Spleen (tissue), 11 donors: ENCODE data around the gene CR1. TPM values are rescaled to one million over a fixed set of nuclear protein-coding genes. Genes with fewer than 3 reads are reported as not detected.

Experiments used
- DNase-seq: peaks from one replicate; pipeline ENCODE4 v3.0.0-alpha.2; 2020
- H3K27ac ChIP-seq, 8 donors: fragments of 200-600 bp; sonication (generic) in 7 of 8; 1 replicate in 4 of 8; 2 replicates in 4 of 8; pipeline versions ENCODE4 v1.5.0 to v1.8.0; 2016 to 2021; ENCODE audit warnings: inconsistent platforms in 4 of 8, mild to moderate bottlenecking in 4 of 8, moderate library complexity in 1 of 8
- H3K27me3 ChIP-seq, 7 donors: fragments of 200-600 bp; sonication (generic) in 6 of 7; replicated peaks in 1 of 7; 1 replicate in 4 of 7; 2 replicates in 3 of 7; pipeline versions ENCODE4 v1.5.0 to v1.8.0; 2016 to 2021; ENCODE audit warnings: inconsistent platforms in 3 of 7, mild to moderate bottlenecking in 1 of 7
- H3K36me3 ChIP-seq, 6 donors: fragments of 200-600 bp; sonication (generic) in 5 of 6; 1 replicate in 4 of 6; 2 replicates in 2 of 6; pipeline versions ENCODE4 v1.5.0 to v1.8.0; 2016 to 2021; ENCODE audit warnings: inconsistent platforms in 2 of 6
- H3K4me1 ChIP-seq, 6 donors: fragments of 200-600 bp; sonication (generic) in 5 of 6; 1 replicate in 3 of 6; 2 replicates in 3 of 6; pipeline versions ENCODE4 v1.5.0 to v1.8.0; 2016 to 2021; ENCODE audit warnings: inconsistent platforms in 3 of 6
- H3K4me3 ChIP-seq, 8 donors: fragments of 200-600 bp; sonication (generic) in 7 of 8; 1 replicate in 4 of 8; 2 replicates in 4 of 8; pipeline versions ENCODE4 v1.5.0 to v1.8.0; 2016 to 2021; ENCODE audit warnings: inconsistent platforms in 4 of 8, mild to moderate bottlenecking in 4 of 8, moderate library complexity in 2 of 8
- H3K9me3 ChIP-seq, 8 donors: fragments of 200-600 bp; sonication (generic) in 7 of 8; 1 replicate in 4 of 8; 2 replicates in 4 of 8; pipeline versions ENCODE4 v1.5.0 to v1.8.0; 2016 to 2021; ENCODE audit warnings: inconsistent platforms in 4 of 8
- POLR2A ChIP-seq, 3 donors: fragments of 450-650 bp; IDR thresholded peaks; one replicate each; pipeline ENCODE4 v1.5.1; 2017; ENCODE audit warnings: antibody characterized with exemption in 3 of 3, mild to moderate bottlenecking in 1 of 3
- POLR2AphosphoS5 ChIP-seq, 3 donors: sonication (generic); formaldehyde crosslinking; IDR thresholded peaks; one replicate each; pipeline ENCODE4 v1.5.1; 2017; ENCODE audit warnings: antibody characterized with exemption in 3 of 3
- WGBS, 5 donors: extraction: QIAGEN DNeasy Blood & Tissue Kit in 3 of 5; methylation state at CpG; one replicate each; pipeline versions ENCODE4 v1.1.5 to v1.1.7; 2013 to 2018; 5-methylcytosine and 5-hydroxymethylcytosine counted together
- intact Hi-C: fragments of 100-400 bp; cut with DNase I; formaldehyde crosslinking; loops from one replicate; pipeline ENCODE4 v1.15.0; 2023; ENCODE audit warnings: low total_unique reads
- polyA plus RNA-seq, 3 donors: library from polyadenylated mRNA; stranded (reverse); fragments of 200-250 nt; gene quantifications; one replicate each; pipeline ENCODE4 v1.2.1, GENCODE V29; 2013
- total RNA-seq, 7 donors: library from RNA; depleted of rRNA in 3 of 7; stranded (reverse); fragments of >200 nt in 3 of 7; fragmentation: NEBNext Ultra II Directional in 4 of 7; extraction: Animal tissue kit (Norgen Biotek cat#: 25700) in 4 of 7; gene quantifications; one replicate each; pipeline versions ENCODE4 v1.1.0 to v1.2.1, GENCODE V29; 2016 to 2021
- TF ChIP-seq, protein P1 (sequence below), 11 experiments: fragments of 200-600 bp in 7 of 11; fragments of 450-650 bp in 4 of 11; sonication (generic) in 4 of 11; IDR thresholded peaks in 8 of 11; conservative IDR thresholded peaks in 3 of 11; 1 replicate in 7 of 11; 2 replicates in 4 of 11; pipeline versions ENCODE4 v1.4.0 to v1.8.0; 2016 to 2021; ENCODE audit warnings: antibody characterized with exemption in 11 of 11, inconsistent platforms in 4 of 11, mild to moderate bottlenecking in 1 of 11
- donor health status: healthy with polysubstance abuse.
- donor health status: DM: no; HTN: no; CAD: no; lungs with moderate emphysema.
- donor health status: DM: no; HTN: no; CAD: no.
- donor health status: Bipolar disorder and iron deficiency.
- donor health status: healthy.
- donor health status: DM: no; HTN: no; CAD: no.
- donor health status: DM: yes; HTN: yes; CAD: no.

The CR1 gene
- total and polyA plus RNA-seq, 10 donors = 30.5 to 290 (median 159) TPM

DNA sequence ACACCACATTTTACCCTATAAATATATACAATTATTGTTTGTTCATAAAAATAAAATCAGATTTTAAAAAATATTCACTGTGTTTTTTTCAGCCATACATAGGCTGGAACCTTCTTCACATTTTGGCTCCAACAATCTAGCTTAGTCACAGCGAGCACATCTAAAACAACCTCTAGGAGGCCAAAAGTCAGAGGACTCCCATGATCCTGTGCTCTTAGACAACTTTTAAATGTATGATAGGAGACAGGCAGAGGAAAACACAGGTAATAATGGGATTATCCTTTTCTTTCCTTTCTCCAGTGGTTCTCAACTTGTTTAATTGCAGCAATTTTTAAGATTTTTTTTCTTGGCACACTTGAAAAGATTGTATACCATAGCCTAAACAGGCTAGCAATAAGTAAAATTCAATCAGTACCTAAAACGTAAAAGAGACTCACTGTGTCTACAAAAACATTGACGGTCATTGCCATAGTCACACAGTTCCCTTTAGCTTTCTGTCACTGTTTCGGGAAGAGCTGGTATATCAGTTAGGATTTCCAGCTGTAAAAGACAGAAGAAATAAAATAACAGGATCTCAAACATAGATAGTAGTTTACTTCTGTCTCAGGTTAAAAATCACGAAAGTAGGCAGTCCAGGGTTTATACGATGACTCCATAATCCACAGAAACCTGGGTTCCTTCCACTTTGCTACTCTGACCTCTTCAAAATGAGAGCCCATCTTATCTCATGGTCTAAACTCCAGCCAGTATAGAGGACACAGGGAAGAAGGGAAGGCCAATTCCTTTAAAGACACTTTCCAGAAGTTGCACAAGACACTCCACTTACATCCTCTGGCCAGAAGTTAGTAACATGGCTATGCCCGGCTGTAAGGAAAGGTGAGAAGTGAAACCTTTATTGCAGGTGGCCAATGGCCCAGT, 109.7 kb downstream of the CR1 start:
- DNase-seq = no peak
- Histone ChIP-seq H3K36me3 (peaks cover 0 to 55% (median 9%) of the 10 kb centered on the region in 6 donors), H3K4me1 (no peaks in the 10 kb centered on the region), H3K27me3 (no peaks in the 10 kb centered on the region), H3K4me3 (no peak overlapping the region), H3K9me3 (no peaks in the 10 kb centered on the region), H3K27ac (no peak overlapping the region)
- intact Hi-C loops = no loop called here
- TF ChIP-seq, protein P1, sequence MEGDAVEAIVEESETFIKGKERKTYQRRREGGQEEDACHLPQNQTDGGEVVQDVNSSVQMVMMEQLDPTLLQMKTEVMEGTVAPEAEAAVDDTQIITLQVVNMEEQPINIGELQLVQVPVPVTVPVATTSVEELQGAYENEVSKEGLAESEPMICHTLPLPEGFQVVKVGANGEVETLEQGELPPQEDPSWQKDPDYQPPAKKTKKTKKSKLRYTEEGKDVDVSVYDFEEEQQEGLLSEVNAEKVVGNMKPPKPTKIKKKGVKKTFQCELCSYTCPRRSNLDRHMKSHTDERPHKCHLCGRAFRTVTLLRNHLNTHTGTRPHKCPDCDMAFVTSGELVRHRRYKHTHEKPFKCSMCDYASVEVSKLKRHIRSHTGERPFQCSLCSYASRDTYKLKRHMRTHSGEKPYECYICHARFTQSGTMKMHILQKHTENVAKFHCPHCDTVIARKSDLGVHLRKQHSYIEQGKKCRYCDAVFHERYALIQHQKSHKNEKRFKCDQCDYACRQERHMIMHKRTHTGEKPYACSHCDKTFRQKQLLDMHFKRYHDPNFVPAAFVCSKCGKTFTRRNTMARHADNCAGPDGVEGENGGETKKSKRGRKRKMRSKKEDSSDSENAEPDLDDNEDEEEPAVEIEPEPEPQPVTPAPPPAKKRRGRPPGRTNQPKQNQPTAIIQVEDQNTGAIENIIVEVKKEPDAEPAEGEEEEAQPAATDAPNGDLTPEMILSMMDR (IDR thresholded peaks at IDR 0.05 in 8 of 11, conservative IDR thresholded peaks at IDR 0.05 in 3 of 11) = no peak
- TF ChIP-seq POLR2AphosphoS5 (IDR thresholded peaks at IDR 0.05) = no peak
- TF ChIP-seq POLR2A (IDR thresholded peaks at IDR 0.05) = no peak
- WGBS, 5 donors = 91 to 98% (median 93%) methylated on average over 7 of the region's 7 CpGs

DNA sequence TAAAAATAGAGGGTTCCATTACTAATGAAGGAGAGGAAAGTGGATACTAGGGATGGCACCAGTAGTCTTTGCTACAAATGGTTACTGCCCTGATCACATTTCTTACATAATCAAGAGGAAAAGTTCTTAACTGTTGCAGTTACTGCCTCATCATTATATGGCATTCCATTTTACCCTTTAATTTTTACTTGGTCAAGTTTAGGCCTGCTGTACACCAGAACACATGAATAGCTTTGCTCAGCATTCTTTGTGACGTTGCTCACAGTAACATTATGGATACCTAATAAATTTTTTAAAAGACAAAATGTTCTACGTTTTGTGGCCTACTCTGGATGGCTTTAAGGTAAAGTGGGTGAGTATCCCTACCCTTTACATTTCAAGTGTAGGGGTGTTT, 110.4 kb downstream of the CR1 start:
- intact Hi-C loops = no loop called here
- H3K36me3 ChIP-seq = peaks cover 0 to 61% (median 10%) of the 10 kb centered on the region in 6 donors
- no peaks in the 10 kb centered on the region for H3K9me3 ChIP-seq
- WGBS, 5 donors = 84 to 88% (median 85%) methylated on average over 2 of the region's 2 CpGs
- no peak overlapping the region for H3K27ac ChIP-seq
- no peak overlapping the region for H3K4me3 ChIP-seq
- no peaks in the 10 kb centered on the region for H3K27me3 ChIP-seq
- no peaks in the 10 kb centered on the region for H3K4me1 ChIP-seq
- TF ChIP-seq POLR2A (IDR thresholded peaks at IDR 0.05) = no peak
- no peak for TF ChIP-seq POLR2AphosphoS5 (IDR thresholded peaks at IDR 0.05)
- TF ChIP-seq, protein P1 (IDR thresholded peaks at IDR 0.05 in 8 of 11, conservative IDR thresholded peaks at IDR 0.05 in 3 of 11) = no peak
- DNase-seq = no peak

DNA sequence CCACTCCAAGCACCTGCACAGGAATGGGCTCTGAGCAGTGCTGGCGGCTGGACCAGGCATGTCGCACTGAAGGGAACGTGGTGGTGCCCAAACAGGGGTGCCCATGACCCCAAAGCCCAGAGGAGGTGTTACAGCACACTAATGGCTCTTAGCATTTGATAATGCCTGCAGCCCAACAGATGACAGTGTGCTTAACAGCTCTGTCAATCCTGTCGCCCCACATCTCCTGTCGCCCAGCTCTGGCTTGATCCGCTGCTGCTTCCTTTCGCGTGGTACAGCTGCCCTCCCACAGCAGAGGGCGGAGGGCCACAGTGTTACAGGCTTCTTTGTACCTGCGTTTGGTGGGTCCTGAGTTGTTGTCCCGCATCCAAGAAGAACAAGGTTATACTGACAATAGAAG, 116.8 kb downstream of the CR1 start:
- 85 to 96% (median 89%) methylated on average over 9 to 11 of the region's 11 CpGs for WGBS, 5 donors
- Histone ChIP-seq H3K4me3 (no peak overlapping the region), H3K27ac (no peak overlapping the region), H3K36me3 (peaks cover 3 to 98% (median 41%) of the 10 kb centered on the region in 6 donors), H3K27me3 (no peaks in the 10 kb centered on the region), H3K4me1 (no peaks in the 10 kb centered on the region), H3K9me3 (peaks cover 0 to 6% (median 0%) of the 10 kb centered on the region in 8 donors)
- intact Hi-C loops = no loop called here
- DNase-seq = no peak
- TF ChIP-seq POLR2A (IDR thresholded peaks at IDR 0.05) (no peak), POLR2AphosphoS5 (IDR thresholded peaks at IDR 0.05) (peak in 1 of 3 donors; percentile 24)
- TF ChIP-seq, protein P1 (IDR thresholded peaks at IDR 0.05 in 8 of 11, conservative IDR thresholded peaks at IDR 0.05 in 3 of 11) = no peak

DNA sequence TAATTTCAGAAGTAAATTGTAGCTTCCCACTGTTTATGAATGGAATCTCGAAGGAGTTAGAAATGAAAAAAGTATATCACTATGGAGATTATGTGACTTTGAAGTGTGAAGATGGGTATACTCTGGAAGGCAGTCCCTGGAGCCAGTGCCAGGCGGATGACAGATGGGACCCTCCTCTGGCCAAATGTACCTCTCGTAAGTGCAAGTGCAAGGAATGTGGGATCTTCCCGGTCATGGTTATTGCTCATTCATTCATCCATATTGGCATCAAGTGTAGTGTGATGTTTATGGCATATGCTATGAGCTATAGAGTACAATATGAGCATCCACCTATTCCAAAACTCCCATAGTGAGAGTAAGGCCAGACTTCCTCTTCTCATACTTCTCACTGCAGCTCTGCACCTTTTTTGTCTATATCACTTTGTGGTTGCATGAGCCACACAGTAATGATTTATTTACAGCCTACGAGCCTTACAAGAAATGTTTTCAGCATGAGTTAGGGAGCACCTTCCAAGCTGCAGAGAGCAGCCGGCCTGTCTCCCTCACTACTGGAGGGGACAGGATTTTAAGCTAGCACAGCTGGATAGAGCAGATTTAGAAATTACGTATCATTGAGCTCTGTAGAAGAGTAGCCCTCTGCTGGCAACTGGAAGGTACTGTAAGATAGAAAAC, 124.0 kb downstream of the CR1 start:
- Histone ChIP-seq H3K36me3 (peaks cover 0 to 98% (median 21%) of the 10 kb centered on the region in 6 donors), H3K4me1 (peaks cover 0 to 7% (median 0%) of the 10 kb centered on the region in 6 donors), H3K4me3 (no peak overlapping the region), H3K27ac (no peak overlapping the region), H3K9me3 (no peaks in the 10 kb centered on the region), H3K27me3 (no peaks in the 10 kb centered on the region)
- no peak for DNase-seq
- TF ChIP-seq, protein P1 (IDR thresholded peaks at IDR 0.05 in 8 of 11, conservative IDR thresholded peaks at IDR 0.05 in 3 of 11) = peak in 10 of 11 experiments; percentile 21 to 73 (median 68)
- no peak for TF ChIP-seq POLR2A (IDR thresholded peaks at IDR 0.05)
- WGBS, 5 donors = 52 to 56% (median 54%) methylated on average over 7 of the region's 7 CpGs
- intact Hi-C loops = no loop called here
